CD14-positive monocyte (primary cell): ENCODE data around the gene RNF111. TPM values are rescaled to one million over a fixed set of nuclear protein-coding genes. Genes with fewer than 3 reads are reported as not detected.

Experiments
- DNase-seq, 3 donors: peaks; one replicate each; pipeline ENCODE4 v3.0.0-alpha.2; 2011 to 2022
- H2AFZ ChIP-seq: 2 replicates; pipeline ENCODE4 v1.6.0; 2012; ENCODE audit warnings: mild to moderate bottlenecking, low read depth, low read length, inconsistent platforms; ENCODE audit not compliant: insufficient read depth, poor library complexity, severe bottlenecking
- H3K27ac ChIP-seq, 2 donors: 1 replicate in 1 of 2; 2 replicates in 1 of 2; pipeline ENCODE4 v1.5.1; 2012 to 2013; ENCODE audit warnings: low read length in 2 of 2, control low read depth in 1 of 2, inconsistent platforms in 1 of 2, low read depth in 1 of 2, mild to moderate bottlenecking in 1 of 2
- H3K27me3 ChIP-seq, 2 donors: one replicate each; pipeline versions ENCODE4 v1.6.0 to v1.6.1; 2011 to 2013; ENCODE audit warnings: low read length in 2 of 2; ENCODE audit not compliant: control insufficient read depth in 2 of 2, insufficient read depth in 2 of 2
- H3K36me3 ChIP-seq, 2 donors: replicated peaks in 1 of 2; 1 replicate in 1 of 2; 2 replicates in 1 of 2; pipeline versions ENCODE4 v1.5.1 to v1.6.1; 2012 to 2013; ENCODE audit warnings: low read length in 2 of 2, control low read depth in 1 of 2, inconsistent platforms in 1 of 2, mild to moderate bottlenecking in 1 of 2; ENCODE audit not compliant: insufficient read depth in 2 of 2, control insufficient read depth in 1 of 2
- H3K4me1 ChIP-seq, 2 donors: 1 replicate in 1 of 2; 2 replicates in 1 of 2; pipeline versions ENCODE4 v1.5.1 to v1.6.1; 2012 to 2013; ENCODE audit warnings: low read length in 2 of 2, control low read depth in 1 of 2, inconsistent platforms in 1 of 2, mild to moderate bottlenecking in 1 of 2, moderate library complexity in 1 of 2; ENCODE audit not compliant: insufficient read depth in 2 of 2, control insufficient read depth in 1 of 2
- H3K4me2 ChIP-seq: replicated peaks from 2 replicates; pipeline ENCODE3; 2012; ENCODE audit warnings: low read length, moderate library complexity, mild to moderate bottlenecking; ENCODE audit not compliant: poor library complexity, severe bottlenecking; ENCODE audit errors: extremely low read depth
- H3K4me3 ChIP-seq, 3 experiments: fragments of 200-600 bp in 1 of 3; sonication (generic) in 1 of 3; replicated peaks in 1 of 3; 1 replicate in 2 of 3; 2 replicates in 1 of 3; pipeline ENCODE4 v1.5.1; 2011 to 2013; ENCODE audit warnings: low read length in 3 of 3, mild to moderate bottlenecking in 3 of 3, control low read depth in 2 of 3, low read depth in 2 of 3, inconsistent platforms in 1 of 3, moderate library complexity in 1 of 3
- H3K79me2 ChIP-seq: 2 replicates; pipeline ENCODE4 v1.6.0; 2012; ENCODE audit warnings: mild to moderate bottlenecking, control low read depth, inconsistent platforms, low read length, moderate library complexity; ENCODE audit not compliant: insufficient read depth
- H3K9ac ChIP-seq: 2 replicates; pipeline ENCODE4 v1.6.0; 2017; ENCODE audit warnings: low read length, mild to moderate bottlenecking; ENCODE audit not compliant: insufficient read depth, poor library complexity, severe bottlenecking
- H3K9me3 ChIP-seq, 2 donors: replicated peaks in 1 of 2; 1 replicate in 1 of 2; 2 replicates in 1 of 2; pipeline versions ENCODE4 v1.5.1 to v1.6.1; 2012 to 2013; ENCODE audit warnings: low read length in 2 of 2, control low read depth in 1 of 2; ENCODE audit not compliant: control insufficient read depth in 1 of 2, insufficient read depth in 1 of 2
- H4K20me1 ChIP-seq: 2 replicates; pipeline ENCODE4 v1.6.0; 2012; ENCODE audit warnings: mild to moderate bottlenecking, low read length, control low read depth, moderate library complexity; ENCODE audit not compliant: insufficient read depth
- H3K27ac Mint-ChIP-seq, 7 donors: one replicate each; pipeline ENCODE4 v1.8.0; 2020; ENCODE audit warnings: mild to moderate bottlenecking in 7 of 7, mixed read lengths in 7 of 7, moderate library complexity in 6 of 7, inconsistent platforms in 2 of 7
- H3K27me3 Mint-ChIP-seq, 3 donors: one replicate each; pipeline ENCODE4 v1.8.0; 2021 to 2022; ENCODE audit warnings: low read depth in 3 of 3, mild to moderate bottlenecking in 3 of 3, mixed read lengths in 3 of 3, moderate library complexity in 3 of 3, inconsistent platforms in 1 of 3
- H3K36me3 Mint-ChIP-seq, 2 donors: one replicate each; pipeline ENCODE4 v1.8.0; 2020; ENCODE audit warnings: mixed read lengths in 2 of 2, inconsistent platforms in 1 of 2, mild to moderate bottlenecking in 1 of 2
- H3K4me1 Mint-ChIP-seq: one replicate; pipeline ENCODE4 v1.8.0; 2020; ENCODE audit warnings: mild to moderate bottlenecking, mixed read lengths
- H3K4me3 Mint-ChIP-seq, 2 donors: one replicate each; pipeline ENCODE4 v1.8.0; 2020; ENCODE audit warnings: mild to moderate bottlenecking in 2 of 2, mixed read lengths in 2 of 2, moderate library complexity in 1 of 2
- H3K9me3 Mint-ChIP-seq, 7 donors: one replicate each; pipeline ENCODE4 v1.8.0; 2020 to 2022; ENCODE audit warnings: mixed read lengths in 7 of 7, mild to moderate bottlenecking in 6 of 7, moderate library complexity in 6 of 7, inconsistent platforms in 2 of 7
- CTCF ChIP-seq: fragments of 200-600 bp; IDR thresholded peaks from one replicate; pipeline ENCODE4 v1.8.0; 2022; ENCODE audit warnings: antibody characterized with exemption, mild to moderate bottlenecking
- WGBS: methylation state at CpG from one replicate; pipeline ENCODE4 v1.1.5; 2013; ENCODE audit warnings: missing lambda C conversion rate; ENCODE audit not compliant: insufficient coverage; 5-methylcytosine and 5-hydroxymethylcytosine counted together
- intact Hi-C, 2 donors: fragments of 100-400 bp; cut with micrococcal nuclease; formaldehyde crosslinking; loops; one replicate each; pipeline versions ENCODE4 v1.15.0 to v1.15.1; 2023
- polyA plus RNA-seq, 3 donors: library from polyadenylated mRNA; depleted of rRNA in 1 of 3; unstranded in 2 of 3; stranded (reverse) in 1 of 3; fragments of 300-500 nt in 2 of 3; fragments of >200 nt in 1 of 3; fragmentation: Illumina TruSeq in 2 of 3; gene quantifications; 1 replicate in 2 of 3; 2 replicates in 1 of 3; pipeline ENCODE4 v1.2.3, GENCODE V29; 2012 to 2021

The RNF111 gene
- polyA plus RNA-seq, 3 donors, result 10.2 to 28.0 (median 18.2) TPM

GRCh38 chr15:58985443-58985842, 2.0 kb upstream of the RNF111 start:
- H3K27me3 Mint-ChIP-seq, result no peaks in the 10 kb centered on the region
- no peaks in the 10 kb centered on the region for H3K9me3 Mint-ChIP-seq
- no peaks in the 10 kb centered on the region for H3K27me3 ChIP-seq
- H4K20me1 ChIP-seq, result peaks cover 11% of the 10 kb centered on the region
- no peaks in the 10 kb centered on the region for H3K36me3 ChIP-seq
- H3K4me3 ChIP-seq, result no peak overlapping the region
- no peak for TF ChIP-seq CTCF
- H3K9me3 ChIP-seq, result no peaks in the 10 kb centered on the region
- peaks cover 60 to 87% of the 10 kb centered on the region in 2 donors for H3K4me1 ChIP-seq
- peaks cover 72% of the 10 kb centered on the region for H3K4me1 Mint-ChIP-seq
- peaks cover 4 to 7% of the 10 kb centered on the region in 2 donors for H3K36me3 Mint-ChIP-seq
- H3K27ac Mint-ChIP-seq, result peak overlapping the region in 2 of 7 donors; percentile 38 to 78
- H2AFZ ChIP-seq, result no peak overlapping the region
- intact Hi-C loops, result loop anchor here (5.0 to 10.0 kb wide), 5 partner anchors 48 to 699 kb away; partner anchors contain the start of genes CCNB2 (in 2 of the 2), BNIP2 (in 1 of the 2) and SLTM (in 1 of the 2)
- peaks cover 30% of the 10 kb centered on the region for H3K79me2 ChIP-seq
- no peak overlapping the region for H3K4me2 ChIP-seq
- peak in 1 of 3 donors; percentile 11 for DNase-seq
- H3K4me3 Mint-ChIP-seq, result no peak overlapping the region
- WGBS, result no CpG with 5 or more reads among the region's 4 CpGs
- no peak overlapping the region for H3K27ac ChIP-seq
- H3K9ac ChIP-seq, result no peak overlapping the region

- peaks cover 18 to 23% of the 10 kb centered on the region in 2 donors for H3K36me3 Mint-ChIP-seq
- peaks cover 6 to 16% of the 10 kb centered on the region in 2 donors for H3K36me3 ChIP-seq
- peaks cover 66% of the 10 kb centered on the region for H3K4me1 Mint-ChIP-seq
- no peak for DNase-seq
- H3K27me3 ChIP-seq, result no peaks in the 10 kb centered on the region
- H3K27ac Mint-ChIP-seq, result peak overlapping the region; percentile 95 to 99 (median 97)
- no peak for TF ChIP-seq CTCF
- no peaks in the 10 kb centered on the region for H3K9me3 Mint-ChIP-seq
- intact Hi-C loops, result loop anchor here (5.0 to 10.0 kb wide), 5 partner anchors 48 to 698 kb away; partner anchors contain the start of genes CCNB2 (in 2 of the 2), BNIP2 (in 1 of the 2) and SLTM (in 1 of the 2)
- no peaks in the 10 kb centered on the region for H3K9me3 ChIP-seq
- WGBS, result 32% methylated on average over 6 of the region's 9 CpGs
- H3K4me2 ChIP-seq, result peak overlapping the region; percentile 93
- H3K4me3 Mint-ChIP-seq, result peak overlapping the region; percentile 99
- peak overlapping the region; percentile 87 to 100 for H3K27ac ChIP-seq
- H3K79me2 ChIP-seq, result peaks cover 46% of the 10 kb centered on the region
- peaks cover 48 to 71% of the 10 kb centered on the region in 2 donors for H3K4me1 ChIP-seq
- no peaks in the 10 kb centered on the region for H3K27me3 Mint-ChIP-seq
- peak overlapping the region; percentile 95 for H3K9ac ChIP-seq
- H2AFZ ChIP-seq, result peak overlapping the region; percentile 95
- peak overlapping the region; percentile 77 to 99 (median 86) for H3K4me3 ChIP-seq
- peaks cover 27% of the 10 kb centered on the region for H4K20me1 ChIP-seq
These were observed 427 bp upstream of the RNF111 start for GRCh38 chr15:58987036-58987435.
